GM19238 (cell line): ENCODE data around the gene NR2F2.

Experiments
- DNase-seq: peaks from one replicate; pipeline ENCODE4 v3.0.0; 2011; ENCODE audit warnings: low spot score; ENCODE audit not compliant: insufficient read length

The NR2F2 gene

DNA sequence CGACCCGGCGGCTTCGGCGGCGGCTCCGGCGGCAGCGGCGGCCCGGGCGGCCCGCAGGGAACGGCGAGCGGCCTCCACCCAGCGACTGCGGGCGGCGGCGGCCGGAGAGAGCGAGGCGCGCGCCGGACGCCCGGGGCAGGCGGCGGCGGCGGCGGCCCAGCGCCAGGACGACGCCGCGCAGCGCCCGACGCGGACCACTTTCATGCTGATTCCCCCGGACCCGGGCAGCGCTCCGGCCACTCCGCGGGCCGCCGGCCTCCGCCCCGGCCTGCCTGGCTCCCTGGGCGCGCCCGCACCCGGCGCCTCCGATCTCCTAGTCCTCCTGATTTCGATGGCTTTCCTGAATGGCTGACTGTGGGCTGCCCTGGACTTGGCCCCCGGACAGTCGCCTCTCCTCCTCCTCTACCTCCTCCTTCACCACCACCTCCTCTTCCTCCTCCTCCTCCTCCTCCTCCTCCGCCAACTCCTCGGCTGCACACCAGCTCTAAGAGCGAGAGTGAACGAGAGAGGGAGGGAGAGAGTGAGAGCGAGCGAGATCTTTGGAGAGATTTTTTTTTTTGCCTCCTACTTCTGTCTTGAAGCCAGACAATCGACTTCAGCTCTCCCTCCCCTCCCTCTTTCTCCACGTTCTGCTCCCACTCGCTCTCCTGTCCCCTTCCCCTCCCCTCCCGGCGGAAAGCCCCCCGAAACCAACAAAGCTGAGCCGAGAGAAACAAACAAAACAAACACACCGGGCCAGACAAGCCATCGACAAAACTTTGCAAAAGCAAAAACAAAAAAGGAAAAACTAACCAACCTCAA is 844 bp downstream of the NR2F2 start:
- DNase-seq = no peak

GRCh38 chr15:96331945-96332636 is 1.6 kb downstream of the NR2F2 start:
- no peak for DNase-seq

DNA sequence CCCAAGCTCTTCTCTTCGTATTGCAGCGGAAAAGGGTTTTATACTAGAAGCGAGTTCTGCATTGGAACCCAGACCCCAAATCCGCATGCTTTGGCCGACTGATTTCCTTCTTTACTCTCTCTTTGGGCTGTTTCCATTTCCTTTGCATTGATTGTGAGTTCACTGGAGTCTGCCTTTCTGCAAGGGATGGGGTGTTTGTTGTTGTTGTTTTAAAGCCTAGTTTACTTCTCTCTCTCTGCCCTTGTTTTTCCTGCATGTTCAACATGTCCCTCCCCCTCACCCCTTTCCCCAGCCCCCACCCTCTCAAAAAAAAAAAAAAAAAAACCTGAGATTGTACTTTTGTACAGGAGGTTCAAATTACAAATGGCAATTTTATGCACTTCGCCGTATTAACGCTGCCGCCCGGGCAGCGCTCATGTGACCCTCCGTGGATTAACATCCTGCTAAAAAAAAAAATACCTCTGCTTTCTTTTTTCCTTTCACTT is 2.2 kb downstream of the NR2F2 start:
- DNase-seq = no peak

GRCh38 chr15:96333131-96334016 is 2.9 kb downstream of the NR2F2 start:
- DNase-seq = no peak

GRCh38 chr15:96334017-96334704 is 3.7 kb downstream of the NR2F2 start:
- no peak for DNase-seq

DNA sequence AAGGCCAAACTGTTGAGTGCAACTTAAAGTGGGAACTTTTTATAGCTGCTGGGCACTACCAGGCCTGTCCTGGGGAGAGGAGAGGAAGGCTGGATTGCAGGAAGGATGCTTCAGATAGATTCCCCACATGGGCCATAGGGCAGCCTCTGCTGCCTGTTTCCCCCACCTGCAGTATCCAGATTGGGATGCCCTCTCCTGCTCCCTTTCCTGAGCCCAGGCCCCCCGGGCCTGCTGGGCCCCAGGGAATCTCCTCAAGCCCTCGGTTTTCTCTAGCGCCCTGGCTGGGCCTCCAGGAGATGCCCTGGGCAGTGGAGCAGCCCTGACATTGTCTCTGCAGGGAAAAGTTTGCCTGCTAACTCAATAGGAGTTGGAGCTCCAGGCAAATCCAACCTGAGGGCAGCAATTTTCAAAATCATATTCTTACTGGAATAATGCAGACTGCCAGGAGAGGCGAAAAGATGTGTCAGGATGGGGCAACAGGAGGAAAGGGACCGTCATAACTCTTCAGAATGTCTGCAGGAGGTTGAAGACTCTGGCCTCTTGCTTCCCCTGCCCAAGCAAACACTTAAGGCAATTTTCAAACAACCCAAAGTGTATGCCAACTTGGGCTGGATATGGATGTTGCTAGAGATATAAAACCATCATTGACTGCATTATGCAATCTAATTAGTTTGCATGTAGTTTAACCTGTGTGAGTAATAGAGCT is 4.4 kb downstream of the NR2F2 start:
- no peak for DNase-seq

DNA sequence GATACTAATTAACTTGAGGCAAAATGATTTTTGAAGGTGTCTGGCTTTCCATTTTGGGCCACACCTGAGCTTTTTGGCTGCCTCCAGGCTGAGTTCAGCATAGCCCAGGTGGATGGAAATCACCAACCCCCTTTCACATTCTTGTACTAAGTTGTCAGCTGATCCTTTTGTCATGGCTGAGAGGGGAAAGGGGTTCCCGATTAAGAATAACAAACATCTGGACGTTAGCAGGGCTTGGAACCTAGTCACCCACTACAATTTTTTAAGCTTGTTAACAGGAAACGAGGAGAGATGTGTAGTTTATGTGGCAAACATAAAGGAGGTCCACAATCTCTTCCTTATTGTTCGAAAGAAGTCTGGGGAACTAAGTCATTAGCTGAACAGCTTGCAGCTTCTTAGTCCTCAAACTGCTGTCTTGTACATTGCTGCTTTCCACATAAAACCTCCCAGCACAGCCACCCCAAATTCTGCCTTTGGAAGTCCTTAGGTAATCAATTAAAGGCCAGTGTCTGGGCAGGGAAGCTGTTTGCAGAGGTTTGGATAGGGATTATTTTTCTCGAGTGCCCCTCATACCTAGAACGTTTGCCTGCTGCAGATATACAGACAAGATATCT is 5.0 kb downstream of the NR2F2 start:
- DNase-seq = no peak

DNA sequence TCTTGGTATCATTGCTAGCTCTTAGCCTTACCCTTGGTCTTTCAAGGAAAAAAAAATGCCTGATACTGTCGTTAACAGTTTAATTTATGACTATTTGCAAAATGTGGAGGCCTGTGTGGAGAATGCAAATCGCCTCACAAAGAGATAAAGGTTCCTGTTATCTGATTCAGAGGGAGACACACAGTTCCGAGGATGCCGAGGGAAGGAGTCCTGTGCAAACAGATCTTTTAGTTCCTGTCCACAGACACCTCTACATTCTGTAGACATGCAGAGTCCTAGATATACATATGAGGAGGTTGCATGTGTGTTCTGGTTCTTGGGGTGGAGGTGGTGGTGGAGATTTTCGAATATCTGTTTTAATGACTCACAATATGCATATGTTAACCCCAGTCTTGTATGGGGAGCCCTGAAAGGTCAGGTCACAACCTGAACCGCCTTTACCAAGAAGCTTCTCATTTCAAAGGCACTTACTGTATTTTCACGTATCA is 5.7 kb downstream of the NR2F2 start:
- DNase-seq = no peak

- no peak for DNase-seq
Observed at GRCh38 chr15:96336596-96337364, 6.3 kb downstream of the NR2F2 start.

GRCh38 chr15:96337365-96338023 is 7.0 kb downstream of the NR2F2 start:
- DNase-seq = no peak

- DNase-seq = no peak
Observed at GRCh38 chr15:96338074-96338765, 7.7 kb downstream of the NR2F2 start.

GRCh38 chr15:96338766-96339618 is 8.5 kb downstream of the NR2F2 start:
- no peak for DNase-seq

- no peak for DNase-seq
Observed at GRCh38 chr15:96339619-96340347, 9.3 kb downstream of the NR2F2 start.

DNA sequence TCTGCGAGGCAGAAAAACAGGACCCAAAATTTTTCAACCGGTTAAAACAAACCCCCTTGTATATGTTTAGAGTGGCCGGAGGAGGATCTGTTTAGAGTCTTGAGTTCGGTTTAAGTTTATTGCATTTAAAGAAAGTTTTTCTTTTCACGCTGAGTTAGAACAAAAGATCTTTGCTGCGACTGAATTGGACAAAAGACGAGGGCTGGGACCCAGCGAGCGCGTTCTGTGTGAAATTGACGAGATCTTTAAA is 9.8 kb downstream of the NR2F2 start:
- DNase-seq = no peak

GRCh38 chr15:96340598-96341512 is 10.4 kb downstream of the NR2F2 start:
- DNase-seq = no peak
